DMS53 treated with DMSO at 0.1 percent for 48 hours (cell line): ENCODE measurements around the gene CLIC3.
A peak's percentile ranks its signal among the peaks of the same experiment; 100 is the strongest.
"Not testable (repeated sequence)": the region's sequence is repeated elsewhere in the genome, so short reads cannot be mapped to it uniquely, and the experiment has no call there.

Experiments used
- DNase-seq: peaks from one replicate; lab custom pipeline; 2025; ENCODE audit not compliant: unreplicated experiment; lab: John Stamatoyannopoulos, UW

The CLIC3 gene, protein sequence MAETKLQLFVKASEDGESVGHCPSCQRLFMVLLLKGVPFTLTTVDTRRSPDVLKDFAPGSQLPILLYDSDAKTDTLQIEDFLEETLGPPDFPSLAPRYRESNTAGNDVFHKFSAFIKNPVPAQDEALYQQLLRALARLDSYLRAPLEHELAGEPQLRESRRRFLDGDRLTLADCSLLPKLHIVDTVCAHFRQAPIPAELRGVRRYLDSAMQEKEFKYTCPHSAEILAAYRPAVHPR

GRCh38 chr9:136996361-136997292, at the start of gene CLIC3:
Gene CLIC3, minus strand, starts transcription at chr9:136996568. Its CDS starts 25 bp downstream, at chr9:136996543.
- no peak for DNase-seq

DNA sequence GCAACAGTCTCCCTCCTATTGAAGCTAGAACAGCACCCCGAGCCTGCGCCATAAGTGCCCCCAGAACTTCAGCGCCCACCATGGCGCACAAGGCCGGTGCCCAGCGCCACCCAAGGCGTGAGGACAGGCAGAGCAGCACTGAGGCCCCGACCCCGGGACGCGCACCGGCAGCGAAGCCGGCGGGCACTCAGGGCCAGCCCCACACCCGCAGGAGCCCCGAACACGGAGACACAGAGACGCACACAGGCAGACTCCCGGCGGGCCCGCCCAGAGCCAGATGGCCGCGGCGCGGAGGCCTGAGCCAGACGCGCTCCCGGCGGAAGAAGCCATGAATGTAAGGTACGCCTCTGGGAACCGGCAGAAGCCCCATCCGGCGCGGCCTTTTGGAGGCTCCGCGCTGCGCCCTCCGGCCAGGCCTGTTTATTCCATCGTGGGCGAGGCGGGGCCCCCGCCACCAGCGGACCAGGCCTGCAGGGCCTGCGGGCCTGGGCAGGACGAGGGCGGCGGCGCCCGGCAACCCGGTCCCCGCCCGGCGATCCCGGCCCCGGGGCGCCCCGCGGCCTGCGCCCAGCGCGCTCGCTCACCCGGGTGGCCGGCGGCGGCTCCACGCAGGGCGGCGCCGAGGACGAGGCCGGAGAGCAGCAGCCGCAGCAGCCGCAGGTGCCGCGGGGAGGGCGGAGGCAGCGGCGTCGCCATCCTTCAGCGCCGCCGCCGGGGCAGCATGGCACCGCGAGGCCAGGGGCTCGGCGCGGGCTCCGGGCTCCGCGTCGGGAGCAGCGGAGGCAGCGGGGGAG, 49.1 kb upstream of the CLIC3 start:
- DNase-seq: peak; percentile 41

- DNase-seq: peak; percentile 67
These were observed 48.3 kb upstream of the CLIC3 start for GRCh38 chr9:137044502-137045177.

GRCh38 chr9:137044037-137044436, 47.7 kb upstream of the CLIC3 start:
- DNase-seq: no peak

- DNase-seq: no peak
These were observed 46.7 kb upstream of the CLIC3 start for GRCh38 chr9:137042751-137043727.

DNA sequence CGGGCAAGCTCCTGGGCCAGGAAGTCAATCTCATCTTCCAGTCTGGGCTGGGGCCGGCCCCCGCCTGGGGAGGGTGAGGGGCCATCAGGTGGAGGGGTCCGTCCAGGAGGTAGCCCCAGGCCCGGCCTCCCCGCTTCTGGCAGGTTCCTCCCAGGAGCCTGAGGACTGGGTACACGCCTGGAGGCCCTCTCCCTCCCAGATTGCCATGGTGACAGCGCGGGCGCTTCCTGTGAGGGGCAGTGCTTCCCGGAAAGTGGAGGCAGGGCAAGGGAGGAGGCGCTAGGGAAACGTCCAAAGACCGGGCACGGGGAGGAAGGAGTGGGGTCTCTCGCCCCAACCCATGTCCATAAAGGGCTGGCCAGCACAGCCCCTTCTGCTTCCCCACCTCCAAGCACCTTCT, 44.8 kb upstream of the CLIC3 start:
- no peak for DNase-seq

DNA sequence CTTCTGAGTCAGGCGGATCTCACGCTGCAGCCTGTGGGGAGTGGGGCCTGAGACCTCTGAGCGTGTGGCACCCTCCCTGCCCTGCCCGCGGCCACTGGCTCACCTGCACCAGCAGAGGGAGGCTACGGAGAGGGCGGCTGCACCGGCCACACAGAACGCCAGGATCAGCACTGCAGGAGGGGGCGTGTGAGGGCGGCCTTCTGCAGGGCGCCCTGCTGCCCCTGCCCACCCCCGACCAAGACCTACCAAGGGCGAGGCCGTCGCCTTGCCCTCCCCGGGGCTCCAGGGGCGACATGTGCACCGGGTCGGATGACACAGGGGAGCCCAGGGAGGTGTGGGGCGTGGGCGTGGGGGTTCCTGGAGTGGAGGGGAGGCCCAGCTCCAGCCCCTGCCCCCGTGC, 44.2 kb upstream of the CLIC3 start:
- DNase-seq: no peak

- DNase-seq: no peak
These were observed 43.4 kb upstream of the CLIC3 start for GRCh38 chr9:137039611-137040366.

- DNase-seq: no peak
These were observed 42.5 kb upstream of the CLIC3 start for GRCh38 chr9:137038916-137039315.

- no peak for DNase-seq
These were observed 41.1 kb upstream of the CLIC3 start for GRCh38 chr9:137037483-137037882.

DNA sequence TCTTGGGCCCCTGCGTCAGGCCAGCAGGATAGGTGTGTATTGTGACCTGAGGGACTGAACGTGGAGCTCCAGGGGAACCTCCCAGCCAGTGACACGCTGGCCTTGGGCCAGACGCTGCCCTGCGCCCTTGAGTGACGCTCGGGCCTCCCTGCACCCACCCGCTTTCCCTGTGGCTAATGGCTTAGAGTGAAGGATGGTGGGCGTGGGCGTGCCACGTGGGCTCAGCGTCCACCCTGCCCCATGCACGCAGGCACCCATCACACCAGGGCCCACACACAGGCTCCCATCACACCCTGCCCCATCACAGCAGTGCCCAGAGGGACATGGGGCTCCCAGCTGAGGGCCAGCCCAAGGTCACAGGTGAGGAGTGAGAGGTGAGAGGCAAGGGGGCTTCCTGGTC, 40.7 kb upstream of the CLIC3 start:
- no peak for DNase-seq

DNA sequence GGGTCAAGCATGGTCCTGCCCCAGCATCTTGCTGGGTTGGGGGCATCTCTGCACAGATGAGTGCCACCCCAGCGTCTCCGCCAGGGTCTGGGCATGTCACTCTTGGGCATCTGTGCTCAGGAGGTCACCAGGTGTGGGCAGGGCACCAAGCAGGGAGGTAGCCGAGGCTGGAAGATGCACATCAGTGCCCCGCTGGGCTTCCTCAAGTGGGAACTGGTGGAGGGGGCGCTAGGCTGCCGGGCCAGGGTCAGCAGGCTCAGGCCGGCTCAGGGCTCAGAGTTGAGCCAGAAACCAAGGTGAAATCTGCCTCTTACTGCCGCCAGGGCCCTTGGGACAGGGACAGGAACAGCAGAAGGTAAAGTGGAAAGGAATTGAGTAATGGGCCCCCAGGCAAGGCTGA, 39.6 kb upstream of the CLIC3 start:
- no peak for DNase-seq

DNA sequence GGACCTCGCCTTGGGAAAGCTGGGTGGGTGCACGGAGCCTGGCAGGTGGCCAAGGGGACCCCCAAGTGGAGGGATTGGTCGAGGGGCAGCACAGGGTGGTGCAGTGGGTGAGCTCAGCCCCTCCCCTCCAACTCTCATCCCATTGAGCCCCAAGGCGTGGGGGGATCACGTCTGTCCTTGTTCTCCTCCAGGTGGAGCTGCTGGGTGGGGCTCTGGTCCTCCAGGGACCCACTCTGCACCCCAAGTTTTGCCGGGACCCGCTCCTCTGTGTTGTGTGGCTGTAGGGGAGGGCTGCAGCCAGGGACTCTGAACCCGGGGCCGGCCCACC, 39.1 kb upstream of the CLIC3 start:
- DNase-seq: no peak

DNA sequence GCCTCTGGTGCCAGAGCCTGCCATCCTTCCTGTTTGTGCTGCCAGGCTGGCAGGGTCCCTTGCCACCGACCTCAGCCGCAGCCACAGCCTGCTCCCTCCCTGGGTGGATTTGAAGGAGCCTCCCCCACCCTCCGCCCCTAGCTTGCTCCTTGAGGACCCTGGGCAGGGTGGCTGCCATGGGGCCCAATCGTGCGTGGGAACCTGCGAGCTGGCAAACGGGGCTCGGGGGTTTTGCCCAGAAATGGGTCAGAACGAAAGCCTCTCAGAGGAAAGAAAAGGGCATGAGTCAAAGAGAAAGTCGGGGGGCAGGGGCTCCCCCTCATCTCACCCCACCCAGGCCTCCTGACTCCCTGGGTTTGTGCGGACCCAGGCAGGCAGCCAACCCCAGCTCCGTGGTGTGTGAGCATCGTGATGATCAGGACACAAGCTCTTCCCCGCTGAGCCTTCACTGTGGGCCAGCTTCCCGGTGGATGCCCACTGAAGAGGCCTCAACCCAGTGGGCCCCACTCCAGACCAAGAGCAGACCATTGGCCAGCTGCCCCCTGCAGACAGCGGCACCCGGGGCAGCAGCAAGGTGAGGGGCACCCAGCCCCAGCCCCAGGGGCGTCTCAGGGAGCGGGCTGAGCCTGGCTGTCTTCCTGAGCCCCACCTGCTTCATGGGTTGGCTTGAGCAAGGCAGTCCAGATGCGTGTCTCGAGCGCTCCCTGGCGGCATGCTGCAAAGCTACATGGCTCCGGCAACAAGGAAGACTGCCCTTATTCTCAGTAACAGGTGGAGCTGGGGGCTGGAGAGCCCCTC, 38.5 kb upstream of the CLIC3 start:
- DNase-seq: peak; percentile 77

DNA sequence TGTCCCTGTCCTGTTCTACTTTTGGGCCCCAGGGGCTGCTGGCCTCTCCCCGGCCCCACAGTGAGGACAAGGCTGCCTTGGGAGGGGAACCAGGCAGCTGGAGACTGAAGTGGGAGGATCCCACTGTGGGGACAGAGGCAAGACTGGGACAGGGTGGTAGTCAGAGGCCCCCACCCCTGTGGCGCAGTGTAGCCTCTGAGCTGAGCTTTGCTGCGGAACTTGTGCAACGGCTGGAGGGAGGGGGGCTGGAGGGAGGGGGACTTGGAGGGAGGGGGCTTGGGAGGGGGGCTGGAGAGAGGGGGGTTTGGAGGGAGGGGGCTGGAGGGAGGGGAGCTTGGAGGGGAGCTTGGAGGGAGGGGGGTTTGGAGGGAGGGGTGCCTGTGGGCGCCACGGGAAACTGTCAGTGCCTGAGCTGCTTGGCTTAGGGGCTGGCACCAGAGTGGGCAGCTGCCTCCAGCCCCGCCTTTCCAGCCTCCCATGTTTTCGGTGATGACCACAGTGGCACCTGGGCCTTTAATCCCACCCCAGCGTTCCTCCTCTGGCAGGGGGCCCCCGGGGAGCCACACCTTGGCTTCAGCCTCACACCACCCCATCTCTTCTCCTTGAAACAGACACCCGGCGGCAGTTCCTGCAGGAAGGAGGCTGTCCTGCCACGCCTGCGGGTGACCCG, 37.8 kb upstream of the CLIC3 start:
- DNase-seq: peak; percentile 14

DNA sequence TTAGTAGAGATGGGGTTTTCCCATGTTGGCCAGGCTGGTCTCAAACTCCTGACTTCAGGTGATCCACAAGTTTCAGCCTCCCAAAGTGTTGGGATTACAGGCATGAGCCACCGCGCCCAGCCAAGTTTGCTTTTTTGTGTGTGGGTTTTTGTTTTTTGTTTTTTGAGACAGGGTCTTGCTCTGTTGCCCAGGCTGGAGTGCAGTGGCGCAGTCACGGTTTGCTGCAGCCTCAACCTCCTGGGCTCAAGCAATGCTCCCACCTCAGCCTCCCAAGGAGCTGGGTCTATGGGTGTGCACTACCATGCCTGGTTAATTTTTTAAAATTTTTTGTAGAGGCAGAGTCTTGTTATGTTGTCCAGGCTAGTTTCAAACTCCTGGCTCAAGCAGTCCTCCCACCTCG, 37.1 kb upstream of the CLIC3 start:
- not testable (repeated sequence) for DNase-seq

GRCh38 chr9:137032858-137033257, 36.5 kb upstream of the CLIC3 start:
- DNase-seq: no peak
